GM12875 (cell line): Measurements from ENCODE around the gene PTN.

Experiments used
- H3K4me3 ChIP-seq: one replicate; pipeline ENCODE4 v1.5.1; 2011; ENCODE audit warnings: low read depth, low read length, control low read depth
- CTCF ChIP-seq: IDR thresholded peaks from 2 replicates; pipeline ENCODE4 v1.5.1; 2011; ENCODE audit warnings: low read depth, mild to moderate bottlenecking, control low read depth, inconsistent platforms, low read length, moderate library complexity, borderline replicate concordance; ENCODE audit not compliant: insufficient read depth

PTN gene

GRCh38 chr7:137295739-137296324, 47.7 kb downstream of the PTN start:
- no peak overlapping the region for H3K4me3 ChIP-seq
- TF ChIP-seq CTCF: no peak

DNA sequence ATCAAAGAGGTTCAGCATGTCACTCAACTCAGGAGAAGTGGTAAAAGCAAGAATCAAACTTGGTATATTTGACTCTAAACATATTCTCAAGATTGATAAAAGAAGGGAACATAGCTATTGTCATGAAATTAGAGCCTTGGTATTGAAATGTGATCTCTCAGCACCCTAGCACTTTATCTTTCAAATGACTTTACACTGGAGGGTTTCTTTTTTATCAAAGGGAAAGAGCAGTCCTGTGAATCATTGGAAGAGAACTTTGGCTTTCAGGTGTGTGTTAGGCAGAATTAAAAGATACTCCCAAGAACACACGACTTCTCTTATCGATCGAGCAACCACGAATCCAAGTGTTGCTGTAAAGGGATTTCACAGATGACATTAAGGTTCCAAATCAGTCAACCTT, 54.4 kb downstream of the PTN start:
- TF ChIP-seq CTCF: no peak
- H3K4me3 ChIP-seq: no peak overlapping the region

DNA sequence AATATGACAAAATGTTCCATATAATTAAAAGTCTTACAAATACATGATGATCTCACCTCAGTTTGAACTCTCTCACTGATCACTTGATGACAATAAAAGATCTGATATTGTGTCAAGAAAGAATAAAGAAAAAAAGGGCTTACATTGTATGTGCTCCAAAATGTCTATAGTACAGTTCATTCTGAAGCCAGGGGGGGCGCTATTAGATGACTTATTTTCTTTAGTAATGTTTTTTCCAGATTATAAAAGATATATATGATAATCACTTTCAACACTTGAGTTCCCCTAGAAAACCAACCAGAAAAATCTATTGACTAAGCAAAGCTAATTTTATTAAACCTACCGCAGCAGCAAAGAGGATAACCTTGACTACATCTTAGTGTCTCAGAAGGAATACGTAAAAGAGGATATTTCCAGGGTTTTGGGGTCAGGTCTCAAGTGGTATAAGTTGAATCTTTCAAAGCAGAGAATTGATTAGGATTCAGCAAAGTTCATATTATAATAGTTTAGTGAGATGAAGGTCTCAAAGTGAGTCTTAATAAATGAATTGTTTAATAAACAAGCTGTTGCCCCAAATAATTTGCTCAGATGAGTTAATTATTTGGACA, 55.8 kb downstream of the PTN start:
- no peak for TF ChIP-seq CTCF
- H3K4me3 ChIP-seq: no peak overlapping the region

- no peak overlapping the region for H3K4me3 ChIP-seq
- TF ChIP-seq CTCF: no peak
Measured at GRCh38 chr7:137283153-137283552, 60.4 kb downstream of the PTN start.

DNA sequence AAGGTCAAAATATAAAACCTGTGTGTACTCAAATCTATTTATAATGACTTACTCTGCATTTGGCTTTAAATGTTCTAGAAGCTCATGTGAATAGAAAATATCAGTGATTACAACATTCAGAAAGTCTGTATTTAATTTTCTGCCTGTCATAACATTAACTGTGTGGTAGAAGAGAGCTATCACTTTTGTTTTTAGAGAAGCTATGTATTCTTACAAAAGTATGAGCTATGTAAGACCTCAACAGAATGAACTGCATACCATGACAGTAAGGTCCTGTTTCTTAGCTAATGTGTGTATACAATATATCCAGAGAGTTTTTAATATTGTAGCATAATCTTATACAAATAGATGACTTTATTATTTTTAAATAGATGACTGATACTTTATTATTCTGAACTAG, 61.5 kb downstream of the PTN start:
- TF ChIP-seq CTCF: no peak
- H3K4me3 ChIP-seq: no peak overlapping the region

DNA sequence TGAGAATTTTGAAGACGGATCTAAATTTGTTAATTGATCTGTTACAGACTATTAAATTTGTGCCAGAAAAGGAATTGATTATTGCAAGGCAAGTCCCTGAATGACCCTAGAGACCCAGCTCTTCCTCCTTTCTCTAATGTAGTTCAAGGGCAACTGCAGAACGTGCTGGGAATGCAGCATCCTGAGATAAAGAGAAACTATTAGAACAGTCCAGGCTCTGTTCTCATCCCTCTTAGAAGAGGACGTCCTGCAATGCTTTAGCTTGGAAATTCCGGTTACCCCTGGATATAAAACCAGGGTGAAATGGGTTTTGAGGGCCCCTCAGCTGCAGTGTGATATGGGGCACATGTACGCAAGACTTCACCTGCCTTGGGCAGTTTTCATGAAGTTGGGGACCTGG, 67.3 kb downstream of the PTN start:
- no peak for TF ChIP-seq CTCF

DNA sequence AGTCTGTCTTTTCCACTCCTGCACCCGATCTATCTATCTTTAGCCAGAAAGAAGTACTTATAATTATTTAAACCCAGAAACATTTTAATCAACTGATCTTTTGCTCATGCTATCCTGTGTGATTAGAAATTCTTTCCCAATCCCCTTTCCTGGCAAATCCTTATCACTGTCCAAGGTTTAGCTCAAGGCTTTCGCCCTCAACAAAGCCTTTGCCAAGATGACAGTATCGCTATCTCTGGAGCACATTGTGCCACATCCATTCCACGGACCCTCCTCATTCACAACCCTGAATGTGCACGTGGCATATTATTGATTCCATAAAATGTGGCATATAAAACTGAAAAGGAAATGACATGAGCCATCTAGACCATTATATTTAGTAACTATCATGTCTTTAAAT, 71.3 kb downstream of the PTN start:
- H3K4me3 ChIP-seq: no peak overlapping the region
- TF ChIP-seq CTCF: no peak

More for the DNA sequence above, 67.3 kb downstream of the PTN start:
- H3K4me3 ChIP-seq: no peak overlapping the region
